Activated CD8-positive, alpha-beta memory T cell treated with anti-CD3 and anti-CD28 coated beads for 36 hours (primary cell): ENCODE measurements around the gene MAPK4. TPM values are rescaled to one million over a fixed set of nuclear protein-coding genes. Genes with fewer than 3 reads are reported as not detected.

ENCODE experiments used
- CTCF ChIA-PET: fragments of 350-600 bp; sonication (Branson Sonifier 250); formaldehyde crosslinking; loops from one replicate; lab custom pipeline; 2021; ENCODE audit warnings: antibody characterized with exemption; lab: Charles Lee
- POLR2A ChIA-PET: fragments of 350-600 bp; sonication (Branson Sonifier 250); formaldehyde crosslinking; loops from one replicate; lab custom pipeline; 2021; ENCODE audit warnings: antibody characterized with exemption; lab: Charles Lee
- total RNA-seq, 2 experiments: library from RNA; stranded (reverse); gene quantifications; one replicate each; pipeline ENCODE4 v1.2.3, GENCODE V29; 2021

The MAPK4 gene
- total RNA-seq, 2 experiments from 2014 or later, result not detected

- ChIA-PET POLR2A (no interaction called here), CTCF (no interaction called here)
Measured at GRCh38 chr18:50644807-50645206, 84.9 kb downstream of the MAPK4 start.

- ChIA-PET POLR2A (no interaction called here), CTCF (no interaction called here)
Measured at GRCh38 chr18:50647237-50647636, 87.3 kb downstream of the MAPK4 start.

GRCh38 chr18:50647792-50648191 lies 87.9 kb downstream of the MAPK4 start:
- POLR2A ChIA-PET, result no interaction called here

GRCh38 chr18:50649821-50650220 lies 89.9 kb downstream of the MAPK4 start:
- ChIA-PET POLR2A (no interaction called here), CTCF (no interaction called here)

More at GRCh38 chr18:50647792-50648191, 87.9 kb downstream of the MAPK4 start:
- CTCF ChIA-PET, result no interaction called here

GRCh38 chr18:50651334-50651733 lies 91.4 kb downstream of the MAPK4 start:
- POLR2A ChIA-PET, result no interaction called here
- CTCF ChIA-PET, result no interaction called here

GRCh38 chr18:50653402-50654093 lies 93.7 kb downstream of the MAPK4 start:
- POLR2A ChIA-PET, result no interaction called here
- CTCF ChIA-PET, result no interaction called here

- ChIA-PET POLR2A (no interaction called here), CTCF (no interaction called here)
Measured at GRCh38 chr18:50654211-50654610, 94.3 kb downstream of the MAPK4 start.

- POLR2A ChIA-PET, result no interaction called here
- CTCF ChIA-PET, result no interaction called here
Measured at GRCh38 chr18:50654658-50655550, 95.0 kb downstream of the MAPK4 start.

GRCh38 chr18:50656396-50656795 lies 96.5 kb downstream of the MAPK4 start:
- ChIA-PET POLR2A (no interaction called here), CTCF (no interaction called here)

- ChIA-PET POLR2A (no interaction called here), CTCF (no interaction called here)
Measured at GRCh38 chr18:50656841-50657470, 97.1 kb downstream of the MAPK4 start.

- ChIA-PET POLR2A (no interaction called here), CTCF (no interaction called here)
Measured at GRCh38 chr18:50658601-50659000, 98.7 kb downstream of the MAPK4 start.

GRCh38 chr18:50659091-50660003 lies 99.5 kb downstream of the MAPK4 start:
- ChIA-PET POLR2A (no interaction called here), CTCF (no interaction called here)

- ChIA-PET POLR2A (no interaction called here), CTCF (no interaction called here)
Measured at GRCh38 chr18:50661013-50661412, 101.1 kb downstream of the MAPK4 start.

GRCh38 chr18:50662177-50662576 lies 102.3 kb downstream of the MAPK4 start:
- ChIA-PET CTCF (no interaction called here), POLR2A (no interaction called here)

- ChIA-PET CTCF (no interaction called here), POLR2A (no interaction called here)
Measured at GRCh38 chr18:50662775-50663383, 103.0 kb downstream of the MAPK4 start.

- POLR2A ChIA-PET, result no interaction called here
- CTCF ChIA-PET, result no interaction called here
Measured at GRCh38 chr18:50663626-50664441, 103.9 kb downstream of the MAPK4 start.

- ChIA-PET CTCF (no interaction called here), POLR2A (no interaction called here)
Measured at GRCh38 chr18:50665015-50665414, 105.1 kb downstream of the MAPK4 start.

GRCh38 chr18:50665519-50665918 lies 105.6 kb downstream of the MAPK4 start:
- POLR2A ChIA-PET, result no interaction called here
- CTCF ChIA-PET, result no interaction called here
